HG02943 (cell line): ENCODE data around the gene SPECC1L.
"Not testable (repeated sequence)": the region's sequence is repeated elsewhere in the genome, so short reads cannot be mapped to it uniquely, and the experiment has no call there.

Experiments
- ATAC-seq: cut with Tn5 transposase; IDR thresholded peaks from one replicate; pipeline ENCODE4 v1.9.1; 2021; ENCODE audit warnings: mild to moderate bottlenecking, low read depth, moderate library complexity; ENCODE audit not compliant: unreplicated experiment

Gene SPECC1L

GRCh38 chr22:24282401-24282800, 11.8 kb downstream of the SPECC1L start:
- ATAC-seq, result no peak

DNA sequence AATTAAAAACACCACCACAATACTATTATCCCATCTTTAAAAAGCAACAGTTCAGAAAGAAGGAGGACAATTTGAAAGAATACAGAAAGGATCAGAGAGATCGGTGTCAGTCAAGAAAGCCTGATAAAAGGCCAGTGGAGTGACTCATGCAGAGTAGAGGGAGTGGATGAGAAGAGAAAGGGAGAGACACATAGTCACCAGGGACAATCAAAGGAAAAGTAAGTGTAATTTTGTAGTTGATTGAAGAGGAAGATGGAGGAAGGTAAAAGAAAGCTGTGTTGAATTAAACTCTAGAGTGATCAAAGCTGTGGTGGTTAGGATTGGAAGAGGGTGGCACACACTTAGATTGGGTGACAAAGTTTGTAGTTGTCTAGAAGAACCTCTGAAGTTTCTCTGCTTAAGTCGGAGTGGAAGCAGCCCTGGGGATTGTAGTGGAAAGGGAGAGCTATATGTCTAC, 14.1 kb downstream of the SPECC1L start:
- no peak for ATAC-seq

DNA sequence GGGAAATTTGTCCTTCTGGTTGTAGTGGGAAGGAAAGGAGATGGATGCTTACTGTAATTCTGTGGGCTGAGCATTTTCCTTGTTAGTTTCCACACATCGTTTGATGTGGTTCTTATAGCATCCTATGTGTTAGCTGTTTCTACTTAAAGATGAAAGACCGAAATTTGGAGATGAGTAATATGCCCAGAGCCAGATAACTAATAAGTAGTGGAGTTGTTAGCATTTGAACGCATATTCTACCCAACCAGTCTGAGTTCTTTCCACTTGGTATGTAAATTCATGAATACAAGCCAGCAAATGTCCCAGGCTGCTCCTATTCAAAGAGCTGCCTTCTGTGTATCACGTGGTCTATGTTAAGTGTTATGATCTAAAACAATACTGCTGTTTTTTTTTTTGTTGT, 14.6 kb downstream of the SPECC1L start:
- ATAC-seq, result no peak

DNA sequence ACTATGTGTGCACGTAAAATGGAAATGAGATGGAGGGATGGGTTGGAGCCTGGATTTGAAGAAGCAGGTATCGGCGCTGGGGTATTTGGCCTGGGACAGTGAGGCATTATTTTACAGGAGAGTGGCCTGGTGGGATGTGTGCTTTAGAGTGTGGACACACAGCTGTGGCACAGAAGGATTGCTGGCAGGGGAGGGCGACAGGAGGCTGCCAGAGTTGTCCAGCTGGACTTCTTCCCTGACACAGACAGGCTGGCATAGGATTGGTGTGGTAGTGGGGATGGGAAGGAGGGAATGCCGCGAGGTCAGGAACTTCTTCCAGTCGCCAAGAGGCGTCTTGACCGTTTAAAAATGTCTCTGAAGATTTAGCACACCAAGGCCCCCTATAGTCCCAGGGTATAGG, 16.6 kb downstream of the SPECC1L start:
- ATAC-seq, result not testable (repeated sequence)

DNA sequence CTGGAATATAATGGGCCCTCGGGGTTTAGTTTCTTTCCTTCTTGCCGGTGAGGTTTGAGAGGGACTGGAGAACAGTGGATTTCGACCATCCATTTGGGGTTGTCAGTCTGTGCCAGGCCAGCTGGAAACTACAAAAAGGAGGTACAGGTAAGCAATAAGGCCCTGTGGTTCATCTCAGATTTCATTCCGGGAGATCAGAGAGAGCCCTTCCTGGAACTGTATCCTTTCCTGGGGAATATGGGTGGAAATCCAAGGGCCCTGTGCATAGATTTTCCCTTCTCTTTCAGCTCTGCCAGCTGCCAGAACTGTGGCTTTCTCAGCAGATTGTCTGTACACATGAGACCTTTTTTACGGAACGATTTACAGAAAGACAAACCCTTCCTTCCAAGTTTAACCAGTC, 17.2 kb downstream of the SPECC1L start:
- not testable (repeated sequence) for ATAC-seq

DNA sequence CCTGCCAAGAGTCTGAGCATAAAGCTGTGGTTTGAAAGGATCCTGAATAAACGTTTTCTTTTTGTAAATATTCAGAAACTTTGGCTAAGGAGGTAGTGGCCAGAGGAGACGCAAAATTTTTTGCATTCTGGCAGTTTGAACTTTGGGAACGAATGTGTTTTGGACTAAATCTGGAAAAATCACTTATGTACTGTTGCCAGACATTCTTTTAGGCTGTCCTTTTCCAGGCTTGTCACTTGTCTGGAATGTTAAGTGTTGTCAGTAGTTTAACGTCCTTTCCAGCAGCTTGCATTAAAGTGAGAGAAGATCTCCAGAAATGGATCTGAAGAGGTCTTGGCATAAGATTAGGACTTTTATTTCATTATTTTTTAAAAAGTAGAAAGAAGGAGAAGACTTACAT, 18.5 kb downstream of the SPECC1L start:
- ATAC-seq, result no peak

DNA sequence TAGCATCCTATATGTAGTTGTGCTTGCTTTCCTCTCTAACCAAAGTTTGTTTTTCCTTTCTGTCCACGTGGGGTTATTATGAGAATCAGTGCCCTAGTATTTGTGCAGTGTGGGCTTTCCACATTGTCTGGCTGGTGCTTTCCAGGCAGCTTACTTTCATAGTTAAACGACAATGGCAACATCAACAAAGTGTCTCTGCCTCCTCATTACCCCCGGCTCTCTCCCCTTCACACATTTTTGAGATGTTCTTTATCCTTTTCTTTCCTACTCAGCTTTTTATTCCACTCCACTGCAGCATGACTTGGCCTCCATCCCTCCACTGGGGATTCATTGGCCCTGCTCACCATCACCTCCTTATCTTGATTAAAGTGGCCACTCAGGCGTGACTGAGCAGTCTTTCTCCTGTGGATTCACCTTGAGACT, 19.1 kb downstream of the SPECC1L start:
- ATAC-seq, result no peak

- ATAC-seq, result no peak
These were observed 19.8 kb downstream of the SPECC1L start for GRCh38 chr22:24290459-24290858.

DNA sequence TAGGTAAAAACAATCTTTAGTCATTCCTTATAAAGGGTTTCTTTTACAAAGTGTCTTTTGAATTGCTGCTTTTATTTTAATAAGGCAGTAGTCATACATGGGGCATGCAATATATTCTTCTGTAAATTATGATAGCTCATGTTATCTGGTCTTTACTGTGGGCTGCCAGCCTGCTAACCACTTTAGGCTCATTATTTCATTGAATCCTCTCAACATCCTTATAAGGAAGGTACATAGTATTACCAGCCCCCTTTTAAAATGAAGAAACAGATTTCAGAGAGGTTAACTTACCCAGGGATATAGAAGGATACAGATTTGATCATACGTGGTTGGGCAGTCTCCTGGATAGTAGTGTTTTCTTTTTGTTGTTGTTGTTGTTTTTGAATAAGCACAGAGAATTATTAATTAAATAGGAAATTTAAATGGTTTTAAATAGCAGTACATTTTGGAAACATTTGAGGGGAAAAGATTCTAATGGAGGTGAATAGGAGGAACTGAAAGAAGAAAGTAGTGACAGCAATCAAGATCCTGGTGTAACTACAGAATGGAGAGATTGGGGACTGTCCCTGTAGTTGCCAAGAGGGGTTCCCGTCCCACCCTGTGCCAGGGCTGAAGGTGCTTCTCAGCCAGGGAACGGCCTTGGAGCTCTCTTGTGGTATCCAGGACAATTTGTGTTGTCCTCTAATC, 21.0 kb downstream of the SPECC1L start:
- ATAC-seq, result no peak

GRCh38 chr22:24292202-24292830, 21.7 kb downstream of the SPECC1L start:
- not testable (repeated sequence) for ATAC-seq

- ATAC-seq, result not testable (repeated sequence)
These were observed 24.3 kb downstream of the SPECC1L start for GRCh38 chr22:24294913-24295312.

GRCh38 chr22:24298497-24299155, 28.0 kb downstream of the SPECC1L start:
- not testable (repeated sequence) for ATAC-seq

DNA sequence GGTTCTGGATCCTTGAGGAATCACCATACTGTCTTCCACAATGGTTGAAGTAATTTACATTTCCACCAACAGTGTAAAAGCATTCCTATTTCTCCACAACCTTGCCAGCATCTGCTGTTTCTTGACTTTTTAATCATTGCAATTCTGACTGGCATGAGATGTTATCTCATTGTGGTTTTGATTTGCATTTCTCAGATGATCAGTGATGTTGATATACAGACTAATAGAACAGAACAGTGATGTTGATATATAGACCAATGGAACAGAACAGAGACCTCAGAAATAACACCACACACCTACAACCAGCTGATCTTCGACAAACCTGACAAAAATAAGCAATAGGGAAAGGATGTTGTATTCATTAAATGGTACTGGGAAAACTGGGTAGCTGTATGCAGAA, 29.9 kb downstream of the SPECC1L start:
- ATAC-seq, result not testable (repeated sequence)

DNA sequence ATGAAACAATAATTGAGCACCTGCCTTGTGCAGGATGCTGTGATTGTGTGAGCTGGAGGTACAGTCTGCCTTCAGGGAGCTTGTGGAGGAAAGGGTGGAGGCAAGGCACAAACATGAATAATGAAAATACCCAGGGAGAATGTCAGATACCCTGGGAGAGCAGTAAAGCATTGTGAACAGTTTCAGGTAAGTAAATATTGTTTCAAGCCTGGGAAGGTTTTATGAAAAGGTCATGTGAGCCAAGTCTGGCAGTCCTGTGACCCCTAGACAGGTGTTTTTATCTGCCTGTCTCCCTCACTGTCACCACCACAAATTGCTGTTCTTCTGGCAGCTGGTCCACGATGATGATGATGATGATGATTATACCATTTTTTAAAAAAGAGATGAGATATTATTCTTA, 32.0 kb downstream of the SPECC1L start:
- ATAC-seq, result no peak

DNA sequence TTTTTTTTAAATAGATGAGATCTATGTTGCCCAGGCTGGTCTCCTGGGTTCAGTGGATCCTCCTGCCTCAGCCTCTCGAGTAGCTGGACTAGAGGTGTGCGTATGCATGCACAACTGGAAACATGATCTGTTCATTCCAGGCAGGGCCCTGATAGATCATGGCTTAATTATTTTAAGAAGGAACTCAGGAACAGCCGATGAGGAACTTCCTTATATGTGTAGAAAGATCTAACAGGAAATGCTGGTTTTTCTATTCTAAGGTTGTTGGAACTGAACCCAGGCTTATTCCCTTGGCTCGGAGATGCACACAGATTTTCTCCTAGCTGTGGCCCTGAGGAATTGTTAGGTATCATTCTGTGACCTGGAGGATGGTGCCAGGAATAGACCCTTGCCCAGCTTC, 32.4 kb downstream of the SPECC1L start:
- ATAC-seq, result no peak

- ATAC-seq, result no peak
These were observed 33.5 kb downstream of the SPECC1L start for GRCh38 chr22:24304062-24304675.

DNA sequence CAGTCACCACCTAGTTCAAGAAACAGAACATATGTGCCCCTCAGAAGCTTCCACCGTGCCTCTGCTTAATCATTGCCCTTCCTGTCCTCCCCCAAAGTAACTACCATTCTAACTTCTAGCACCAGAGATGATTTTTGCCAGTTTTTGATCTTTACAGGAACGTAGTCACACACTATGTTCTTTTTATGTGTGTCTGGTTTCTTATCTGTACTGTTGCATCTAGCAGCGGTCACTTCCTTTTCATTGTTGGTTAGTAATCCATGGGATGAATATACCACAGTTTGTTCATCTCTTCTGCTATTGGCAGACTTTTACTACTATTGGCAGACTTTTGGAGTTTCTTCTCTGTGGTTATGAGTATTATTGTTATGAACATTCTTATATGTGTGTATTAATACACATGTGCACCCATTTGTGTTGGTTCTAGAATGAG, 34.6 kb downstream of the SPECC1L start:
- ATAC-seq, result no peak

DNA sequence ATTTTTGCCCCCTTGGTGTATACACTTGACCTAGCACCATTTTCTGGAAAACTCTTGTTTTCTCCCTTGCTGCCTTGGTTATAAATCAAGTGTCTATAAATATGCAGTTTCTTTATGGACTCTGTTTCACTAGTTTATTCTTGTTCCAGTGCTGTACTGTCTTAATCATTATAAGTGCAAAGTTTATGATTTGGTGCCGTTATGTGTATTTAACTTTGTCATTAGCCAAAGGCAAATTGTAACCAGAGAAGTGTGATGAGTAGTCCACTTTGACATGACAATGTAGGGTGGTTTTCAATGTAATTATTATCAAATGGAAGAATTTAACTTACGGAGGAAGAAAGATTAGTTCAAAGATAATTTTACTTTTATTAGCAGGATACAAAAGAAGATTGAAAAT, 40.3 kb downstream of the SPECC1L start:
- ATAC-seq, result no peak

DNA sequence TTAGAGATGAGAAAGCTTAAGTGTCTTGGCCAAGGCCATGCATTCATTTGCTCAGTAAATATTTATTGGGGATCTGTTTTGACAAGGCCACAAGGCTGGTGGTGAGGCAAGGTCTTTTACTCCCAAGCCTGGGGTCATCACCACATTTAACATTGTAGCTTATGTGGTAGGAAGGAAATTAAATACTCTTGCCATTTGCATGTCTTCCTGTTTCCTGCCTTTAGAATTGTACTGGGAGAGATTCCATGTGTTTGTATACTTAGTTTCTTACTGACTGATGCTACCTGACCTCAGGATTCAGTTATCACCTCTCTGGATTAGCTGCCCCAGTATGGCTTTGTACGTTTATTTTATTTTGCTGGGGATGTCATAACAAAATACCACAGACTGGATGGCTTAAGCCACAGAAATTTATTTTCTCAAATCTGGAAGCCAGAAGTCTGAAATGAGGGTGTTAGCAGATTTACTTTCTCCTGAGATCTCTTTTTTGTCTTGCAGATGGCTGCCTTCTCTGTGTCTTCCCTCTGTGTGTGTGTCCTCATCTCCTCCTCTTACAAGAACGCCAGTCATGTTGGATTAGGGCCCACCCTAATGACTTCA, 44.8 kb downstream of the SPECC1L start:
- no peak for ATAC-seq

DNA sequence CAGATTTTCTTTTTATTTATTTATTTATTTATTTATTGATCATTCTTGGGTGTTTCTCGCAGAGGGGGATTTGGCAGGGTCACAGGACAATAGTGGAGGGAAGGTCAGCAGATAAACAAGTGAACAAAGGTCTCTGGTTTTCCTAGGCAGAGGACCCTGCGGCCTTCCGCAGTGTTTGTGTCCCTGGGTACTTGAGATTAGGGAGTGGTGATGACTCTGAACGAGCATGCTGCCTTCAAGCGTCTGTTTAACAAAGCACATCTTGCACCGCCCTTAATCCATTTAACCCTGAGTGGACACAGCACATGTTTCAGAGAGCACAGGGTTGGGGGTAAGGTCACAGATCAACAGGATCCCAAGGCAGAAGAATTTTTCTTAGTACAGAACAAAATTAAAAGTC, 45.6 kb downstream of the SPECC1L start:
- ATAC-seq, result not testable (repeated sequence)

DNA sequence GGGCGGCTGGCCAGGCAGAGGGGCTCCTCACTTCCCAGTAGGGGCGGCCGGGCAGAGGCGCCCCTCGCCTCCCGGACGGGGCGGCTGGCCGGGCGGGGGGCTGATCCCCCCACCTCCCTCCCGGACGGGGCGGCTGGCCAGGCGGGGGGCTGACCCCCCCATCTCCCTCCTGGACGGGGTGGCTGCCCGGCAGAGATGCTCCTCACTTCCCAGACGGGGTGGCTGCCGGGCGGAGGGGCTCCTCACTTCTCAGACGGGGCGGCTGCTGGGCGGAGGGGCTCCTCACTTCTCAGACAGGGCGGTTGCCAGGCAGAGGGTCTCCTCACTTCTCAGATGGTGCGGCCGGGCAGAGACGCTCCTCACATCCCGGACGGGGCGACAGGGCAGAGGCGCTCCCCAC, 46.9 kb downstream of the SPECC1L start:
- ATAC-seq, result not testable (repeated sequence)
